ENCODE measurements around the gene PHF20. TPM values are rescaled to one million over a fixed set of nuclear protein-coding genes. Genes with fewer than 3 reads are reported as not detected.

The PHF20 gene
- total RNA-seq, 2 donors from 2014 or later: 17.6 to 25.1 TPM

DNA sequence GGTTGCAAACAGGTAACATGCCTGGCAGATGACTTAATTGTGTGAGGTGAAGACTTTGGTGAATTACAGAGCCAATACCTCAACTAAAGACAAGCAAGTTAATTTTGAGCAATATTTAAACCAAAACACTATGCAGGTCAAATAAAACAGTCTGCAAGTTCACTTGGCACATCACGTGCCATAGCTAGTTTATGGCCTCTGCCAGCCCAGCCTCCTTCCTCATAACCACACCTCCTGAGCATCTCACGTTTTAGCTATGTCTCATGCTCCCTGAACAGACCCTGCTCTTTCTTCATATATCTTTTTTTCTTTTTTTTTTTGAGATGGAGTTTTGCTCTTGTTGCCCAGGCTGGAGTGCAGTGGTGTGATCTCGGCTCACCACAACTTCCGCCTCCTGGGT lies 192.1 kb downstream of the PHF20 start:
- ATAC-seq: no peak

DNA sequence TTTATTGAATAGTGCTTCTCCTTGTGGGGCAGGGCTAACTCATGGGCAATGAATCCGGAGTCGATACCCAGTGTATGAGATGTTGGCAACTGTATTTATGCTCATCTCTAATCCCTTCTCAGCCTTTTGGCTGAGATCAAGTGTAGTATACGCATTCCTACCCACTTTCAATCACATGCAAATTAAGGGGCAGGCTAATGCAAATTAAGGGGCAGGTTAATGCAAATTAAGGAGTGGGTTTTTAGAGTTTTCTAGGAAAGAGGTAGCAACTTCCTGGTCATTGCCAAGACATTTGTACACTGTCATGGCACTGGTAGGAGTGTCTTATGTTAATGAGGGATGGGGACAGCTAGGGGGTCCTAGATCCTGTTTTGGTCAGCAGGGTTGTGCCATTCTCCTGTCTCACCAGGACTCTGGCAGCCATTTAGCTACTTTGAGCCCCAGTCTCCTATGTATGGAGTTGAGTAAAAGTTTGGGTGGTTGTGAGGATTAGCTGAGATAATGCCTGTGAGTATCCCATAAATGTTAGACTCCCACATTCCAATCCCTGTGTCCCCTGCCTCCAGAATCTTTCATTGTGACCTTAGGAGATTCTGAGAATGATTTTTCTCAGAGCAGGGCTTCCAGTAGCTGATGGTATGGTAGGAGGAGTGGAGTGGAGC lies 196.3 kb downstream of the PHF20 start, which contains the start of gene CNBD2:
TSS of gene CNBD2 (plus strand) at position 612 of the 662 bp plus-strand sequence. CDS start 173 bp downstream, outside the sequence.
- no peaks in the 10 kb centered on the region for H3K27me3 ChIP-seq
- no peaks in the 10 kb centered on the region for H3K36me3 ChIP-seq (replicated peaks in 1 of 2; ENCODE audit: insufficient read depth in 1 of 2, low read depth in 2 of 2)
- H3K27ac ChIP-seq: no peak within 1 kb of the TSS
- TF ChIP-seq POLR2A (IDR thresholded peaks at IDR 0.05): no peak
- TF ChIP-seq, protein P1, sequence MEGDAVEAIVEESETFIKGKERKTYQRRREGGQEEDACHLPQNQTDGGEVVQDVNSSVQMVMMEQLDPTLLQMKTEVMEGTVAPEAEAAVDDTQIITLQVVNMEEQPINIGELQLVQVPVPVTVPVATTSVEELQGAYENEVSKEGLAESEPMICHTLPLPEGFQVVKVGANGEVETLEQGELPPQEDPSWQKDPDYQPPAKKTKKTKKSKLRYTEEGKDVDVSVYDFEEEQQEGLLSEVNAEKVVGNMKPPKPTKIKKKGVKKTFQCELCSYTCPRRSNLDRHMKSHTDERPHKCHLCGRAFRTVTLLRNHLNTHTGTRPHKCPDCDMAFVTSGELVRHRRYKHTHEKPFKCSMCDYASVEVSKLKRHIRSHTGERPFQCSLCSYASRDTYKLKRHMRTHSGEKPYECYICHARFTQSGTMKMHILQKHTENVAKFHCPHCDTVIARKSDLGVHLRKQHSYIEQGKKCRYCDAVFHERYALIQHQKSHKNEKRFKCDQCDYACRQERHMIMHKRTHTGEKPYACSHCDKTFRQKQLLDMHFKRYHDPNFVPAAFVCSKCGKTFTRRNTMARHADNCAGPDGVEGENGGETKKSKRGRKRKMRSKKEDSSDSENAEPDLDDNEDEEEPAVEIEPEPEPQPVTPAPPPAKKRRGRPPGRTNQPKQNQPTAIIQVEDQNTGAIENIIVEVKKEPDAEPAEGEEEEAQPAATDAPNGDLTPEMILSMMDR (IDR thresholded peaks at IDR 0.05): no peak
- no peak for DNase-seq
- no peaks in the 10 kb centered on the region for H3K4me1 ChIP-seq
- 92 to 98% methylated on average over 3 of the region's 3 CpGs for WGBS, 2 donors
- H3K4me3 ChIP-seq: no peak within 1 kb of the TSS
- no peaks in the 10 kb centered on the region for H3K9me3 ChIP-seq
- intact Hi-C loops (cut with DNase I): no loop called here
- no peak for ATAC-seq

More for the DNA sequence above, 192.1 kb downstream of the PHF20 start:
- DNase-seq: no peak
- Histone ChIP-seq H3K9me3 (no peaks in the 10 kb centered on the region), H3K27me3 (no peaks in the 10 kb centered on the region), H3K27ac (no peak overlapping the region), H3K4me1 (no peaks in the 10 kb centered on the region), H3K4me3 (no peak overlapping the region), H3K36me3 (replicated peaks in 1 of 2; ENCODE audit: insufficient read depth in 1 of 2, low read depth in 2 of 2) (no peaks in the 10 kb centered on the region)
- TF ChIP-seq, protein P1 (IDR thresholded peaks at IDR 0.05): no peak
- no peak for TF ChIP-seq POLR2A (IDR thresholded peaks at IDR 0.05)
- 92 to 95% methylated on average over 4 of the region's 4 CpGs for WGBS, 2 donors
- intact Hi-C loops (cut with DNase I): no loop called here

GRCh38 chr20:35968930-35969329 lies 197.1 kb downstream of the PHF20 start:
- 71 to 80% methylated on average over 1 of the region's 1 CpG for WGBS, 2 donors
- no peaks in the 10 kb centered on the region for H3K9me3 ChIP-seq
- intact Hi-C loops (cut with DNase I): no loop called here
- no peak for TF ChIP-seq POLR2A (IDR thresholded peaks at IDR 0.05)
- TF ChIP-seq, protein P1 (IDR thresholded peaks at IDR 0.05): no peak
- H3K4me1 ChIP-seq: no peaks in the 10 kb centered on the region
- no peaks in the 10 kb centered on the region for H3K27me3 ChIP-seq
- no peak overlapping the region for H3K27ac ChIP-seq
- ATAC-seq (no peak), DNase-seq (no peak)
- no peaks in the 10 kb centered on the region for H3K36me3 ChIP-seq (replicated peaks in 1 of 2; ENCODE audit: insufficient read depth in 1 of 2, low read depth in 2 of 2)
- H3K4me3 ChIP-seq: no peak overlapping the region

- DNase-seq: no peak
- no peak for ATAC-seq
- Histone ChIP-seq H3K27me3 (no peaks in the 10 kb centered on the region), H3K9me3 (no peaks in the 10 kb centered on the region), H3K27ac (no peak overlapping the region), H3K4me1 (no peaks in the 10 kb centered on the region), H3K4me3 (no peak overlapping the region), H3K36me3 (replicated peaks in 1 of 2; ENCODE audit: insufficient read depth in 1 of 2, low read depth in 2 of 2) (no peaks in the 10 kb centered on the region)
- WGBS, 2 donors: 81 to 97% methylated on average over 2 of the region's 2 CpGs
- intact Hi-C loops (cut with DNase I): no loop called here
- TF ChIP-seq POLR2A (IDR thresholded peaks at IDR 0.05): no peak
- TF ChIP-seq, protein P1 (IDR thresholded peaks at IDR 0.05): no peak
Observed at GRCh38 chr20:35971981-35972380, 200.2 kb downstream of the PHF20 start.

GRCh38 chr20:35972462-35972861 lies 200.6 kb downstream of the PHF20 start:
- WGBS, 2 donors: 89 to 93% methylated on average over 4 of the region's 4 CpGs
- TF ChIP-seq POLR2A (IDR thresholded peaks at IDR 0.05): no peak
- TF ChIP-seq, protein P1 (IDR thresholded peaks at IDR 0.05): no peak
- no peak for DNase-seq
- H3K4me1 ChIP-seq: no peaks in the 10 kb centered on the region
- no peaks in the 10 kb centered on the region for H3K9me3 ChIP-seq
- no peak for ATAC-seq
- H3K27ac ChIP-seq: no peak overlapping the region
- intact Hi-C loops (cut with DNase I): no loop called here
- H3K4me3 ChIP-seq: no peak overlapping the region
- no peaks in the 10 kb centered on the region for H3K27me3 ChIP-seq
- no peaks in the 10 kb centered on the region for H3K36me3 ChIP-seq (replicated peaks in 1 of 2; ENCODE audit: insufficient read depth in 1 of 2, low read depth in 2 of 2)
